Stimulated activated CD4-positive, alpha-beta T cell treated with anti-CD3 and anti-CD28 coated beads, Interleukin-15, amount 100 ng/mL, for 24 hours (primary cell): ENCODE data around the gene ALDH3A1.
A peak's percentile ranks its signal among the peaks of the same experiment; 100 is the strongest.

ENCODE experiments used
- DNase-seq: peaks from one replicate; pipeline ENCODE4 v3.0.0-alpha.2; 2020

The ALDH3A1 gene

DNA sequence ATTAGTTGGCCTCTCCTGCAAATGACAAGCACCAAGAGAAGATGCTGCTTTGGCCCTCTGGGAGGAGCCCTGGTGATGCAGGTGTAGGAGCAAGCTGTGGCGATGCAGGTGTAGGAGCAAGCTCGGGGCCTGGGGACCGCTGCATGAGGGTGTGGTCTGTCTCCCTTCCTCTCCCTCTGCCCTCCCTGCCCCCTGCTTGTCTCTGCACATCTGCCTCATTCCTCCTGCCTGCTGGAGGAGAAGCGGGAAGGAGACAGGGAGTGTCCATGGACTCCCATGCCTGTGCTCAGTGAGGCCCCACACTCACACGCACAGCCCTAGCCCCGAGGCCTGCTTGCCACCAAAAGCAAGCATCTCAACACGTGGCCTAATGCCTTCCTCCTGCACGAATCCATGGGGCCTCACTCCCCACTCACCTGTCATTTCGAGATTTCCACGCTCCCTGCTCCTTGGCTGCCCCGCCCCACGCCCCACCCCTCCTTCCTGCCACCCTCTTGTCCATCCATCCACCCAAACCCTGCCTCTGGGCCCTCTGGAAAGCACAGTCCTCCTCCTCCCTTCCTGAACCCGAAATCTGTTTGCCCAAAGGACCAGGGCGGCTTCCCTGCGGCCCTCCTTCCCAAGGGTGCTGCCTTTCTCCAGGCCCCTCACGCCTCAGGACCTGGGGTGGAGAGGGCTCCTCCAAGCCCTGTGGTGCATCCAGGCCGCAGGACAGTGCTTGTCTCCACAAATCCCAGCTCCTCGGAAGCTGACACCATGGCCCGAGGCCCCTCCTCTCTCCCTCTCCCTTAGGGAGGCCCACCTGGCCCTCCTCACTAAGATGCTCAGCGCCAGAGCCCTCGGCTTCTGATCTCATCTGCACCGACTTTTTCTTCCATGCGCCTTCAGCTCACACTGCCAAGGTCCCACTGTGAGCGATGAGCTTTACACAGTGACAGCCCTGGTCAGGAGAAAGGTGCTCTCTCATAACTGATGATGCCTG lies 11.8 kb upstream of the ALDH3A1 start:
- DNase-seq: no peak

GRCh38 chr17:19757536-19758180 lies 9.6 kb upstream of the ALDH3A1 start:
- DNase-seq: no peak

DNA sequence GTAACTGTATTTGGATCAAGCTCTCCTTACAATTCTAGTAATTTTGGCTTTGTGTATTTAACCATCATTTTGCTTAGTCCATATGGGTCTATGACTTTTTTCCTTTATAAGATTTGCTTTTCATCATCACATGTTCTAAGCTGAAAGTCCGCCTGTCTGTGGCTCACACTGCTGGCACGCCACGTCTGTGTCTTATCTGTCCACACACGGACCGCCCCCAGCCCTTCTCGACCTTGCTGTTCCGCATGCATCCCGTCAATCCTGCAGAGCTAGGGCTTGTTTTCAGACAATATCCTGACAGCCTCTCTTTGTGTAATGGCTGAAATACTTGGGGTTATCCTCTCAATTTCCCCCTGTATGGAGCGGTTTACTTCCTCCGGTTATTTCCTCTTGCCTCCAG lies 8.4 kb upstream of the ALDH3A1 start:
- no peak for DNase-seq

DNA sequence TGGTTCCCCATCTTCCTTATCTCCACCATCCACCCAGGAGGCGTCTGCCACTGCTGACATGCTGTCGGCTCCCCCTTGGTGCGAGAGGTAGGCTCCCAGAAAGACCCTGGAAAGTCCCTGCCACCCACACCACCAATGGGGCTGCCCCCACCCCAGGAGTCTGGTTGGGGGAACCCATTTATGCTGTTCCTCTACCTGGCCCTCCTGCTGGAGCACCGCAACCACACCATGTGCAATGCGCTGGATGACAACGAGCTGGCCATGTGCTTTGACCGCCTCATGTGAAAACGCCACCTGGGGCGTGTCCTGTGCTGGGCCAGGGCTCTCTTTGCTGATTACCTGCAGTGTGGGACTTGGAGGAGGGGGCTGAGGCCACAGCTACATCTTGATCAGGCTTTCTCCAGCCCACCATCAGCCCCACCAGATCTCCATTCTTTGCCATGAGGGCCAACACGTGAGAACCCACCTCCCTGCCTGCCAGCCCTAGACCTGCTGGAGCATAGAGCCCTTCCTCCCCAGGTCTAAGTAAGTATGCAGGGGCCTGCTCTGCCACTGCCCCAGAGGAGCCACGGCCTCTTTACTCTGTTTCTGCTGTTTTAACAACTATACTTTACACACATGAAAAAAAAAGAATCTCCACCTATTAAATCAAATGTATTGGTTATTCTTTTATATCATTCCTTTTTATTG lies 7.9 kb upstream of the ALDH3A1 start:
- DNase-seq: no peak

GRCh38 chr17:19755392-19755791 lies 7.3 kb upstream of the ALDH3A1 start:
- DNase-seq: no peak

- no peak for DNase-seq
These were observed 5.8 kb upstream of the ALDH3A1 start for GRCh38 chr17:19753661-19754463.

DNA sequence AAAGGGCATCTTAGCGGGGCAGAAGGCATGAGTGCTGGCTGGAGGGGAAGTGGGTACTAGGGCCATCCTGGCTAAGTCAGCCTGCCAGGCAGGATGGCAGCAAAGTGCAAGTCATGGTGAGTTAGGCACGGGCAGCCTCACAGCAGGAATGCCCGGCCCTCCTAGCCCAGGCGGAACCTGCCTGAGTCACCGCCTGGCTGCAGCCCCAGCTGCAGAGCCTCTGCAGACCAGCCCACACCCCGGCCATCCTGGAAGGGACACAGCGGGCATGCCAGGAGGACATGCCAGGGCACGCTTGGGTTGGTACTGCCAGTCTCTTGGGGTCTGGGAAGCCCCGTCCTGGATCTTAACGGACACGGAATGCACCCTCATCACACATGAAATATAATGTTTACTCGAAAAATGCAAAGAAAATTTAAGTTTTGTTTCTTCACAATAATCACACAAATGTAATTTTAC lies 5.0 kb upstream of the ALDH3A1 start:
- DNase-seq: no peak

DNA sequence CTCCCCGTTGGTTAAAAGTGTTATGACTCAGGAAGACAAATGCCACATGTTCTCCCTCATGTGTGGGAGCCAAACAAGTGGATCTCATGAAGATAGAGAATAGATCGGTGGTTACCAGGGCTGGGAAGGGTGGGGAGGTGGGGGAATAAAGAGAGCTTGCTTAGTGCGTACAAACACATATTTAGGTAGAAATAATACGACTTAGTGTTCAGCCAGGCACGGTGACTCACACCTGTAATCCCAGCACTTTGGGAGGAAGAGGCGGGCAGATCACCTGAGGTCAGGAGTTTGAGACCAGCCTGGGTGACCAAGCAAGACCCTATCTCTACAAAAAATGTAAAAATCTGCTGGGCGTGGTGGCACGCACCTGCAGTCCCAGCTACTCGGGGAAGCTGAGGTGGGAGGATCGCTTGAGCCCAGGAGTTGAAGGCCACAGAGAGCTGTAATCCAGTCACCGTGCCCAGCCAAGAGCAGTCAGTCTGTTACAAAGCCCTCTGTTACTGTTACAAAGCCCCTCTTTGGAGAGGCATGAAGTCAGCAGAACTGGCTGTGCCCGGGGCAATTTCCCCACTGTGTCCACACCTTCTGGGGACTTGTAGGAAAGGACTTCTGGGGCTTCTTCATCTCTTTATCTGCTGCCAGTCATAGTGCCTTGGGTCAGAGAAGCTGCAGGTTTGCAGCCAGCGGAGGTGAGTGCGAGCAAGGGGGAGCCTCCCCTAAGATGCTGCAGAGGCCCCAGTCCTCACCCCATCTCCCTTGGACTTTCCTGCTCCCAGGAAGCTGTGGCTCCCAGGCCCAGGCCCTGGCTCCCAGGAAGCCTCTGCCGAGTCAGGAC lies 4.3 kb upstream of the ALDH3A1 start:
- DNase-seq: no peak

- DNase-seq: no peak
These were observed 2.7 kb upstream of the ALDH3A1 start for GRCh38 chr17:19750835-19751234.

DNA sequence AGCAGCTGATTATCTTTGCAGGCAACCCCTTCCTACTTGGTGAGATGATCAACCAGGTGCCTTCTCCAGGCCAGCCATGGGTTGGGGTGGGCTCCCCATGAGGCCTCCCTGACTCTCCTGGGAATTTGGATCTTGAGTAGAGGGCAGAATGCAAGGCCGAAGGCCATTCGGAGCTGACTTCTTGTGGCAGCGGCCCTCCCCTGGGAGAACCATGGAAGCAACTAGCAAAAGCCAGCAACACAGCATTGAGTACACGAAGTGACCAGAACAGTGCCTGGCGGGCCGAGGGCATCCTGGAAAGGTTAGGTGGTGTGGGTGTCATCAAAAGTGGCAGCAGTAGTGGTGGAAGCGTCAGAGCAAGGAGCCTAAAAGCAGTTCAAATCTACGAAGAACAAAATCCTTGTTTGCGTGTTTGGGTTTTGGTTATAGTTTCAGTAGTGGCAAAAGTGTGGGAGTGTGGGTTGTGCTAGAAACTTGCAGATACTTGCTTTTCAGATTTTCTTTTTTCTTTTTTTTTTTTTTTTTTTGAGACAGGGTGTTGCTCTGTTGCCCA lies 2.0 kb upstream of the ALDH3A1 start:
- DNase-seq: no peak

- DNase-seq: no peak
These were observed 702 bp upstream of the ALDH3A1 start for GRCh38 chr17:19748807-19749193.

GRCh38 chr17:19747159-19747719 lies 859 bp downstream of the ALDH3A1 start:
- DNase-seq: no peak

GRCh38 chr17:19746517-19746916 lies 1.6 kb downstream of the ALDH3A1 start:
- DNase-seq: no peak

GRCh38 chr17:19744922-19745757 lies 3.0 kb downstream of the ALDH3A1 start:
- DNase-seq: peak; percentile 92

DNA sequence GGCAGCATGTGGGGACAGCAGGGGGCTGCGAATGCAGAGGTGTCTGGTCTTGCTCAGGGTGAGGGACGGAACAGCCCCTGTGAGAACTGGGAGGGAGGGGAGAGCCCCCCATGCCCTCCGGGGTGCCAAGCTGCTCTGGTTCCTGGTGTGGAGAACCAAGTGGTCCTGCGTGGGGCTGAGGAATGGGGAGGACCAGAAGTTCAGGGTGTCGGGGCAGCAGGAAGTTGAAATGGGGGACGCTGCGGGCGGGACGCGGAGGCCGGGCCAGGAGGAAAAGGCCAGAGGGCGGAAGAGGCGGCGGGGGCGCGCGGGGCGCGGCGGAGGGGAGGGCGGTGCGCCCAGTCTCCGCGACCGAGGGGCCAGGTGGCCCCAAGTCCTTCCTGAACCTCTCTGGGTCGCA lies 3.6 kb downstream of the ALDH3A1 start:
- DNase-seq: no peak

DNA sequence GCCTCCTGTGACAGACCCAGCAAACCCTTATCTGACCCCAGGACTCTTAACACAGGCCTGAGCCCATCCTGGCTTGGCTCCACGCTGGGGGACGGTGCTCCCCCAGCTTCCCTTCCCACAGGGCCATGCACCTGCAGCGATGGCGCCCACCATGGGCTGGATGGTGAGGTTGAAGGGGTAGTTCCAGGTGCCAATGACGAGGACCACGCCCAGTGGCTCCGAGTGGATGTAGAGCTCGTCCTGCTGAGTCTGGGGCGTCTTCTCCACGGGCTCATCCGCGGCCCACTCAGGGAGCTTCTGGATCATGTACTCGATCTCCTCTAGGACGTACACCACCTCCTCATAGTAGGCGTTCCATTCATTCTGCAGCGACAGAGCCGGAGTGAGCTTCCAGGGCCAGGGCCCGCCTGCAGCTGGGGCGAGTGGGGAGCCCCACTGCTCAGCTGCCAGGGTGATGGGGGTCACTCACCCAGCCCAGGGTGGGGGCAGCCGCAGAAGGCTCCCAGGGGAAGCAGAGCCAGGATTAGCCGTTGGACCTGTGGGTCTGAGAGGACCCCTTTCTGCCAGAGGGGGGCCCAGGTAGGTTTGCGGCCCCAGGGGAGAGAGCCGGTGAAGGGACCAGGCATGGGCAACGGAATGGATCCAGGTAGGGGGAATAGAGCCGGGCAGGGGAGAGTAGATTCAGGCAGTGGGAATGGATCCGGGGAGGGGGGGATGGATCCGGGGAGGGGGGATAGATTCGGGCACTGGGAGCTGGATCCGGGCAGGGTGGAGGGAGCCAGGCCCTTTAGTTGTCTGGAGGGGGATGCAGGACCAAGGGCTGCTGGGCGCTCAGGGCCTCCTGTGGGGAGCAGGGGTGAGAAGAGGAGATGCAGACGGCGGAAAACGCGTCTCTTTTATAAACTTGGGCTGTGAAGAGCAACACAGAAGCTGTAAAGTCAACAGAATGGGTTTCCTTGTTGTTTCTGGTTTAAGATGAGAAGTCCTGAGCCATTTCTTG lies 4.7 kb downstream of the ALDH3A1 start:
- DNase-seq: no peak

DNA sequence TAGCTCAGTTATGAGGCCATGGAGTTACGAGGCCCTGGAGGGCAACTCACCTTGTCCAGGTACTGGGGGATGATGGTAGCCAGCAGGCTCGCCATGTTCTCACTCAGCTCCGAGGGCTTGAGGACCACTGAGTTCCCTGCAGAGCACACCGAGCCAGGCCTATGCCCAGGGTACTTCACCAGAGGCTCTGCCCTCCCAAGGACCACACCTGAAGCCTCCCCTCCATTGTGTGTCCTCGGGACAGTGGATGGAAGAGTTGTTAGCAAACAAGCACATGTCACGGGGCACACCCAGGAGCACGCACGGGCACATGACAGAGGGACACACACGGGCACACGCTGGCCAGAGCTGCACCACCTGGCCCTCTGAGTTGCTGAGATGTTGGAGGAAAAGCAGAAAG lies 5.6 kb downstream of the ALDH3A1 start:
- DNase-seq: no peak

DNA sequence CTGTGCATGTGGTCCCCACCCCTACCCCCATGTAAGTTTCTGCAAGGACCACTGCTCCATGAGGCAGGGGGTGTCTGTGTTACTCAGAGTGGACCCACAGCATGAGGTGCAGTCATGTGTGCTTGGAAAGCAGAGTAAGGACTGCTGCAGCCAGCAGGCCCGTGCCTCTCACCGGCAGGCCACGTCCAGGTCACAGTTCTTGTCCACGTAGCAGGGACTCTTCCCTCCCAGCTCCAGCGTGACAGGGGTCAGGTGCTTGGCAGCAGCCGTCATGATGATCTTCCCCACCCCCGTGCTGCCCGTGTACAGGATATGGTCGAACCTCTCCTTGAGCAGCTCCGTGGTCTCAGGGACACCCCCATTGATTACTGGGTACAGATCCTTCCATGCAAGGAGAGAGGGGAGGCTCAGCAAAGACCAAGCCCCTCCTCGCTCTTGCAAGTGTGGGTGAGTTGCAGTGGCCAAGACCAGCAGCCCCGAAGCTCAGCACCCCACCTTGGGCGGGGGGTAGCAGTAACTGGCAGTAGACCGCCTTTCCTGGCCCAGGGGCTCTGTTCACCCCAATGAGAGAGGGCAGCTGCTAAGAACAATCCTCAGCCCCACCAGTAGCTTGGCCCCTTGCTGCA lies 6.2 kb downstream of the ALDH3A1 start:
- DNase-seq: no peak
